ENCODE data around the gene ZNF439.
"Not testable (repeated sequence)": the region's sequence is repeated elsewhere in the genome, so short reads cannot be mapped to it uniquely, and the experiment has no call there.

ZNF439 gene

GRCh38 chr19:11872624-11873023 lies 24.1 kb downstream of the ZNF439 start:
- DNase-seq, result no peak

GRCh38 chr19:11873762-11874161 lies 25.2 kb downstream of the ZNF439 start:
- DNase-seq, result no peak

GRCh38 chr19:11879687-11880266 lies 31.3 kb downstream of the ZNF439 start:
- DNase-seq, result peak in 3 of 5 experiments; percentile 9 to 26 (median 24)

DNA sequence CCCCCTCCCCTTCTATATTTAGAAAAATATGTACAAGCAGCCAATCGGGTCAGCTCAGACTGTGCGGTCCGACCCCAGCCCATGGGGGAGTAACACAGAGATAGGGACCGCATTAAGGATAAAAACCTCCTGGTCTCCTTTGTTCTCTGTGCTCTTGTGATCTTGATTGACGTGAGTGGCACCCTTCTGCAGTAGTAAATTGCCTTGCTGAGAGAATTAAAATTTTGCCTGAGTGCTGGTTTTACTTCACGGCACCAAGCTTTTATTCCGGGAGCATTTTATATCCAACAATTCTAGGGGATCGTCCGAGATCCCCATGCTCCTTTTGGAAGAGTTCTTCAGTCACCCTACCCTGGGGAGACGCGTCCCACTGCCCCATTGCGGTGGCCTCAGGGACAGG lies 32.1 kb downstream of the ZNF439 start:
- DNase-seq, result no peak

- DNase-seq, result peak in 4 of 5 experiments; percentile 18 to 55 (median 30)
Observed at GRCh38 chr19:11881151-11881800, 32.8 kb downstream of the ZNF439 start.

- no peak for DNase-seq
Observed at GRCh38 chr19:11882606-11883005, 34.1 kb downstream of the ZNF439 start.

DNA sequence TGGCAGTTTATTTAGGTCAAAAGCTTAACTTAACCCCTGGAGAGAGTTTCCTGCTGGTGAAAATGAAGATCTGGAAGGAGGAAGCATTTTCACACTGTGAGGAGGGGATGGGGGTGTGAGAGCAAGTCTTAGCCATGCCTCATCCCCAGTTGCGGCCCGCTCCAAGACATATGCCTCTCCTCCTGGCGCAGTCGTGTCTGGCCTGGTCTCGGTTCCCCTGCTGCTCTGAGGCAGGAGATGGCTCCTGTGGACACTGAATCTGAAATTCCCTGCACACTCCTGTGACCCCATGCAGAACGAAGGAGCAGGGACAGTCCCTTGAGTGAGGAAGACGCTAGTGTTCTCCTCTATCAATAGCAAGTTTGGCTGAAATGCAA lies 38.7 kb downstream of the ZNF439 start:
- no peak for DNase-seq

GRCh38 chr19:11887611-11888531 lies 39.3 kb downstream of the ZNF439 start, which contains the start of gene ZNF69:
TSS of gene ZNF69 (plus strand) at chr19:11887782. CDS start at chr19:11887924, 142 bp downstream.
- DNase-seq, result peak; percentile 10 to 45 (median 29)

GRCh38 chr19:11889901-11890300 lies 41.4 kb downstream of the ZNF439 start:
- DNase-seq, result not testable (repeated sequence)

DNA sequence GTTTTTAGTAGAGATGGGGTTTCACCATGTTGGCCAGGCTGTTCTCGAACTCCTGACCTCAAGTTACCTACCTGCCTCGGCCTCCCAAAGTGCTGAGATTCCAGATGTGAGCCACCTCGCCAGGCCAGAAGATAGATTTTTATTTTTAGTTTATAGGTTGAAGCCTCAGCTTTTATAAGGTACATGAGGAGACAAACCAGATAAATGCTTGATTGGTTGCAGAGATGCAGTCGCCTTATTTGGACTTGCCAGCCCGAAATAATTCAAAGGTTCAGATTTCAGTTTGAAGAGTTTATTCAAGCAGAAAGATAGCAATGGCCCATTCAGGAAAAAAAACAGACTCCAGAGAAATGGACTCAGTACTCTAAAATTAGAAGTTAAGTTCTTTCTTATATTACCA lies 42.1 kb downstream of the ZNF439 start:
- no peak for DNase-seq

DNA sequence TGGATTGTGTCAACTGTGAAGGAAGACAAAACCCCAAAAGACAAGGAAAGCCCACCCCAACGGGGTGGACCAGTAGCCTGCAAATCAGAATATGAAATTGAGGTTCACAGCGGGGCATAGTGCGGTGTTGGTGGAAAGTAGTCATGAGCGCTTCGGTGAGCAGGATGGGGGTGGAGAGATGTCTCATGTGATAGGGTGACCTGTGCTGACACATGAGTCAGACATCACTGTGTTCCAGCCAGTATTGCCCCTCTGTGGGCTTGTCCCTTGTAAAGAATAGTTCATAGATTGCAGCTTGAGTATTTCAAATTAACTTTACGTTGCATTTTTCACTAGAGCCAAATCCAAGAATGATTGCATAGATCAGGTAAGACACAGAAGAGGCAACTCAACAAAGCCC lies 46.3 kb downstream of the ZNF439 start:
- no peak for DNase-seq

GRCh38 chr19:11902228-11902627 lies 53.7 kb downstream of the ZNF439 start:
- no peak for DNase-seq

DNA sequence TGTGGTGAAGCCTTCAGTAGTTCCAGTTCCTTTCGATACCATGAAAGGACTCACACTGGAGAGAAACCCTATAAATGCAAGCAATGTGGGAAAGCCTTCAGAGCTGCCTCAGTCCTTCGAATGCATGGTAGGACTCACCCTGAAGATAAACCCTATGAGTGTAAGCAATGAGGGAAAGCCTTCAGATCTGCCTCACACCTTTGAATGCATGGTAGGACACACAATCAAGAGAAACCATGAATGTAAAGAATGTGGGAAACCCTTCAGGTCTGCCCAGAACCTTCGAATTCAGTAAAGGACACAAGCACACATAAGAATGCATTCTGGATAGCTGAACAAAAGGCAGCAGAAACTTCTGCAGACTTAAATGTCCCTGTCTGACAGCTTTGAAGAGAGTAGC lies 57.4 kb downstream of the ZNF439 start:
- DNase-seq, result no peak

GRCh38 chr19:11911937-11912336 lies 63.4 kb downstream of the ZNF439 start:
- not testable (repeated sequence) for DNase-seq

DNA sequence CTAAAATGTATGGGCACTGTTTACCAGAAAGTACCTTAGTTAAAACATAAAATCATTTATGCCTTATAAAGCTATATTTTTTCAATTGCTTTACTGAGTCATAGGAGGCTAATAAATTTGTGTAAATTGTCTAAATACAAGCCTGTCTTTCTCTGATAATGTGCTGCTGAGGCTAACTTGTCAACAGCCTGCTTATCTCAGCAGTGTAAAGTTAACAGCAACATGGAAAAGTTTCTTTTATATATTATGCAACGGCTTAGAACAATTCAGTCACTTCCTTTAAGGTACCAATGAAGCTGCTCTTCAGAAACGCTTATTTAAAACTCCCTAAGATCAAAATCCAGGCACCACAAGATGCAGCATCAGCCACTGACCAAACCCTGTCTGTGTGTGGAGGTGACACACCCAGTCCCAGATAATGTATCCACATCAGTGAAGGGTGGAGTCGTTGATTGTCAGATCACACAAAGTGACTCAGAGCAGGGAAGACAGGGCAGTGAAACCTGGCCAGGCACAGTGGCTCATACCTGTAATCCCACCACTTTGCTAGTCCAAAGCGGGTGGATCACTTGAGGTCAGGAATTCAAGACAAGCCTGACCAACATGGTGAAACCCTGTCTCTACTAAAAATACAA lies 66.0 kb downstream of the ZNF439 start:
- DNase-seq, result not testable (repeated sequence)
